Upper lobe of left lung (tissue), 4 donors: ENCODE results near the gene SELENOO.

Experiments
- POLR2AphosphoS5 ChIP-seq, 2 donors: sonication (generic); formaldehyde crosslinking; IDR thresholded peaks; one replicate each; pipeline ENCODE4 v1.5.1; 2017; ENCODE audit warnings: antibody characterized with exemption in 2 of 2
- TF ChIP-seq, protein P1 (sequence below), 6 experiments: fragments of 450-650 bp in 4 of 6; fragments of 200-600 bp in 2 of 6; sonication (generic) in 2 of 6; IDR thresholded peaks; one replicate each; pipeline ENCODE4 v1.5.1; 2016 to 2019; ENCODE audit warnings: antibody characterized with exemption in 6 of 6

DNA sequence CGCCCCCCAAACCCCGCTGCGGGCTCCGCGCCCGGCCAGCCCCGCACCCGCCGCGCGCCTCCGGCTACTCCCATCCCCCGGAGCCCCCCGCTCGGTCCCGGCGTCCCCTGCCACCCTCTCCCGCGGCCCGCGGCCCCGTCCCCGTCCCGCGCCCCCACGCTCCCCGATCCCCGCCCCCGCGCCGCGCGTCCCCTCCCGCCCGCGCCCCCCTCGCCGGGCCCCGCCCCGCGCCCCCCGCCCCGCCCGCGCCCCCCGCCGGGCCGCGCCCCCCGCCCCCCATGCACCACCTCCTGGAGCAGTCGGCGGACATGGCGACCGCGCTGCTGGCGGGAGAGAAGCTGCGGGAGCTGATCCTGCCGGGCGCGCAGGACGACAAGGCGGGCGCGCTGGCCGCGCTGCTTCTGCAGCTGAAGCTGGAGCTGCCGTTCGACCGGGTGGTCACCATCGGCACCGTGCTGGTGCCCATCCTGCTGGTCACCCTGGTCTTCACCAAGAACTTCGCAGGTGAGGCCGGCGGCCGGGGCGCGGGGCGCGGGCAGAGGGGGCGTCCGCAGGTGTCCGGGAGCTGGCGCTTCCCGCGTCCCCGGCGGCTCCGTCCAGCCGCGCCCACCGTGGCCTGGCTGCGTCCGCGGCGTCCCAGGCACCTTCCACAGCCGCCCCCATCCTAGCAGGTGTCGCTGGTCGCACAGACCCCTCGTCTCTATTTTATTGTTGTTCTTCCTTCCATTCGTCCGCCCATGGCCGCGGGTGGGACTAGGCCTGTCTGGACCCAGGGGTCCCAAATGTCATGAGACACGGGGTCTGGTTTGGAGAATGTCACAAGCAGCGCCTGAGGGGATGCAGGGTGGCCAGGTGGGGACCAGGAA is 30.1 kb upstream of the SELENOO start, which contains the start of gene PANX2:
- TF ChIP-seq POLR2AphosphoS5 (IDR thresholded peaks at IDR 0.05) = no peak
- TF ChIP-seq, protein P1, sequence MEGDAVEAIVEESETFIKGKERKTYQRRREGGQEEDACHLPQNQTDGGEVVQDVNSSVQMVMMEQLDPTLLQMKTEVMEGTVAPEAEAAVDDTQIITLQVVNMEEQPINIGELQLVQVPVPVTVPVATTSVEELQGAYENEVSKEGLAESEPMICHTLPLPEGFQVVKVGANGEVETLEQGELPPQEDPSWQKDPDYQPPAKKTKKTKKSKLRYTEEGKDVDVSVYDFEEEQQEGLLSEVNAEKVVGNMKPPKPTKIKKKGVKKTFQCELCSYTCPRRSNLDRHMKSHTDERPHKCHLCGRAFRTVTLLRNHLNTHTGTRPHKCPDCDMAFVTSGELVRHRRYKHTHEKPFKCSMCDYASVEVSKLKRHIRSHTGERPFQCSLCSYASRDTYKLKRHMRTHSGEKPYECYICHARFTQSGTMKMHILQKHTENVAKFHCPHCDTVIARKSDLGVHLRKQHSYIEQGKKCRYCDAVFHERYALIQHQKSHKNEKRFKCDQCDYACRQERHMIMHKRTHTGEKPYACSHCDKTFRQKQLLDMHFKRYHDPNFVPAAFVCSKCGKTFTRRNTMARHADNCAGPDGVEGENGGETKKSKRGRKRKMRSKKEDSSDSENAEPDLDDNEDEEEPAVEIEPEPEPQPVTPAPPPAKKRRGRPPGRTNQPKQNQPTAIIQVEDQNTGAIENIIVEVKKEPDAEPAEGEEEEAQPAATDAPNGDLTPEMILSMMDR (IDR thresholded peaks at IDR 0.05) = no peak
